HCT116 (cell line): ENCODE measurements around the gene RELCH. TPM values are rescaled to one million over a fixed set of nuclear protein-coding genes. Genes with fewer than 3 reads are reported as not detected.

Experiments
- ATAC-seq: fragments of 200-7000 bp; cut with Tn5 transposase; 2 replicates; pipeline ENCODE4 v1.9.1; 2020; ENCODE audit warnings: mild to moderate bottlenecking, moderate library complexity
- BruUV-seq: library from RNA; stranded (reverse); fragments of 400-500 nt; replicated peaks from 2 replicates; lab custom pipeline; 2021; lab: Mats Ljungman, UMichigan
- CTCF ChIA-PET: fragments of 300-600 bp; sonication (Branson Sonifier 250); formaldehyde crosslinking; loops from one replicate; lab custom pipeline; 2021; ENCODE audit warnings: antibody characterized with exemption; lab: Charles Lee
- POLR2A ChIA-PET: fragments of 300-600, 350-600 bp; sonication (Branson Sonifier 250); formaldehyde crosslinking; loops from one replicate; lab custom pipeline; 2021; ENCODE audit warnings: antibody characterized with exemption; lab: Charles Lee
- RAD21 ChIA-PET, 2 experiments: fragments of 300-600 bp; sonication (Branson Sonifier 250); formaldehyde crosslinking; loops; one replicate each; lab custom pipeline; 2023; ENCODE audit warnings: low total read pairs in 2 of 2; ENCODE audit not compliant: uncharacterized antibody in 2 of 2, unreplicated experiment in 2 of 2, low non-redundant PET in 1 of 2; lab: Charles Lee
- DNase-seq: peaks from one replicate; pipeline ENCODE4 v3.0.0-alpha.2; 2010; ENCODE audit warnings: low read depth, low spot score
- H2AFZ ChIP-seq: fragments of 200-600 bp; shearing (Covaris generic), sonication (generic); 2 replicates; pipeline ENCODE4 v1.6.1; 2017; ENCODE audit warnings: low read depth, mixed run types, mixed read lengths, antibody characterized with exemption, low read length; ENCODE audit not compliant: poor library complexity, severe bottlenecking
- H3K27ac ChIP-seq: 2 replicates; pipeline ENCODE4 v1.5.1; 2012; ENCODE audit warnings: low read depth, low read length
- H3K27me3 ChIP-seq: fragments of 200-600 bp; sonication (generic); 2 replicates; pipeline ENCODE4 v1.6.1; 2016; ENCODE audit warnings: mixed run types, low read length, mixed read lengths; ENCODE audit not compliant: insufficient read depth
- H3K36me3 ChIP-seq, 2 experiments: fragments of 200-500 bp in 1 of 2; fragments of 200-600 bp in 1 of 2; sonication (Bioruptor generic) in 1 of 2; sonication (generic) in 1 of 2; 2 replicates each; pipeline versions ENCODE4 v1.5.1 to v1.6.1; 2014 to 2016; ENCODE audit warnings: low read length in 2 of 2, inconsistent platforms in 1 of 2, mixed read lengths in 1 of 2, mixed run types in 1 of 2; ENCODE audit not compliant: insufficient read depth in 2 of 2, control insufficient read depth in 1 of 2
- H3K4me1 ChIP-seq, 2 experiments: fragments of 200-600 bp in 1 of 2; sonication (generic) in 1 of 2; 2 replicates each; pipeline versions ENCODE4 v1.5.1 to v1.6.1; 2012 to 2017; ENCODE audit warnings: low read length in 2 of 2, inconsistent platforms in 1 of 2, mild to moderate bottlenecking in 1 of 2, mixed read lengths in 1 of 2, mixed run types in 1 of 2, moderate library complexity in 1 of 2; ENCODE audit not compliant: insufficient read depth in 2 of 2, control insufficient read depth in 1 of 2
- H3K4me2 ChIP-seq: fragments of 200-600 bp; sonication (generic); 2 replicates; pipeline ENCODE4 v1.6.1; 2017; ENCODE audit warnings: mixed run types, low read length, mixed read lengths
- H3K4me3 ChIP-seq, 2 experiments: fragments of 200-600 bp in 1 of 2; sonication (generic) in 1 of 2; replicated peaks in 1 of 2; 2 replicates each; pipeline ENCODE4 v1.5.1; 2011 to 2016; ENCODE audit warnings: low read length in 2 of 2, control low read depth in 1 of 2, low read depth in 1 of 2, mild to moderate bottlenecking in 1 of 2, mixed read lengths in 1 of 2, mixed run types in 1 of 2
- H3K79me2 ChIP-seq: fragments of 200-600 bp; sonication (generic); 2 replicates; pipeline ENCODE4 v1.6.1; 2017; ENCODE audit warnings: mild to moderate bottlenecking, mixed run types, low read length, moderate library complexity, mixed read lengths; ENCODE audit not compliant: insufficient read depth
- H3K9ac ChIP-seq: fragments of 200-600 bp; sonication (generic); 2 replicates; pipeline ENCODE4 v1.6.1; 2016; ENCODE audit warnings: low read length, mixed read lengths
- H3K9me2 ChIP-seq: fragments of 200-600 bp; sonication (generic), shearing (Covaris generic); 2 replicates; pipeline ENCODE4 v1.6.1; 2017; ENCODE audit warnings: mixed run types, mild to moderate bottlenecking, moderate library complexity; ENCODE audit not compliant: insufficient read depth
- H3K9me3 ChIP-seq, 2 experiments: fragments of 200-500 bp in 1 of 2; fragments of 200-600 bp in 1 of 2; sonication (Bioruptor generic) in 1 of 2; sonication (generic) in 1 of 2; 2 replicates each; pipeline ENCODE4 v1.6.1; 2014 to 2017; ENCODE audit warnings: low read length in 2 of 2, mixed read lengths in 2 of 2, inconsistent platforms in 1 of 2, low read depth in 1 of 2, mild to moderate bottlenecking in 1 of 2, mixed run types in 1 of 2, moderate library complexity in 1 of 2; ENCODE audit not compliant: control insufficient read depth in 1 of 2, insufficient read depth in 1 of 2
- H4K20me1 ChIP-seq: fragments of 200-600 bp; sonication (generic), shearing (Covaris generic); 2 replicates; pipeline ENCODE4 v1.6.1; 2017; ENCODE audit warnings: mixed run types, mild to moderate bottlenecking, moderate library complexity; ENCODE audit not compliant: insufficient read depth
- CBX3 ChIP-seq: IDR thresholded peaks from 2 replicates; pipeline ENCODE4 v1.6.1; 2012; ENCODE audit warnings: low read depth
- CEBPB ChIP-seq: IDR thresholded peaks from 2 replicates; pipeline ENCODE4 v1.6.1; 2012; ENCODE audit warnings: low read depth
- CTCF ChIP-seq, 3 experiments: fragments of 200-600 bp in 1 of 3; sonication (generic) in 1 of 3; IDR thresholded peaks in 2 of 3; conservative IDR thresholded peaks in 1 of 3; 2 replicates each; pipeline ENCODE4 v1.5.1; 2012 to 2017; ENCODE audit warnings: low read depth in 2 of 3, low read length in 2 of 3, antibody characterized with exemption in 1 of 3, borderline replicate concordance in 1 of 3, control low read depth in 1 of 3, mild to moderate bottlenecking in 1 of 3, mixed read lengths in 1 of 3, mixed run types in 1 of 3, moderate library complexity in 1 of 3; ENCODE audit not compliant: insufficient read depth in 1 of 3
- EGR1 ChIP-seq: IDR thresholded peaks from 2 replicates; pipeline ENCODE4 v1.6.1; 2012; ENCODE audit warnings: low read depth
- ELF1 ChIP-seq: IDR thresholded peaks from 2 replicates; pipeline ENCODE4 v1.6.1; 2012; ENCODE audit warnings: low read depth, borderline replicate concordance
- EZH2 ChIP-seq: fragments of 200-600 bp; sonication (generic); IDR thresholded peaks from 2 replicates; pipeline ENCODE4 v1.6.1; 2017; ENCODE audit warnings: antibody characterized with exemption, mixed run types
- EZH2phosphoT487 ChIP-seq: fragments of 200-600 bp; IDR thresholded peaks from 2 replicates; pipeline ENCODE4 v1.6.1; 2018; ENCODE audit warnings: antibody characterized with exemption, borderline replicate concordance
- JUND ChIP-seq: IDR thresholded peaks from 2 replicates; pipeline ENCODE4 v1.6.1; 2012
- POLR2A ChIP-seq: IDR thresholded peaks from 2 replicates; pipeline ENCODE4 v1.7.0; 2011; ENCODE audit warnings: borderline replicate concordance; ENCODE audit not compliant: insufficient read depth, insufficient read length; ENCODE audit errors: extremely low read depth
- POLR2AphosphoS5 ChIP-seq: IDR thresholded peaks from 2 replicates; pipeline ENCODE4 v1.6.1; 2011; ENCODE audit warnings: mild to moderate bottlenecking, low read depth, low read length, moderate library complexity
- RAD21 ChIP-seq: IDR thresholded peaks from 2 replicates; pipeline ENCODE4 v1.6.1; 2012; ENCODE audit warnings: low read depth, mild to moderate bottlenecking
- SIN3A ChIP-seq: IDR thresholded peaks from 2 replicates; pipeline ENCODE4 v1.6.1; 2012; ENCODE audit warnings: low read depth
- SP1 ChIP-seq: IDR thresholded peaks from 2 replicates; pipeline ENCODE4 v1.6.1; 2012; ENCODE audit warnings: low read depth
- SRF ChIP-seq: IDR thresholded peaks from 2 replicates; pipeline ENCODE4 v1.6.1; 2012; ENCODE audit warnings: low read depth
- TCF7L2 ChIP-seq: IDR thresholded peaks from 2 replicates; pipeline ENCODE4 v1.7.0; 2011; ENCODE audit warnings: borderline replicate concordance, inconsistent platforms; ENCODE audit not compliant: insufficient read depth, insufficient read length; ENCODE audit errors: extremely low read depth
- YY1 ChIP-seq: IDR thresholded peaks from 2 replicates; pipeline ENCODE4 v1.6.1; 2011; ENCODE audit warnings: low read length, low read depth, moderate library complexity, mild to moderate bottlenecking; ENCODE audit not compliant: insufficient replicate concordance; ENCODE audit errors: extremely low read depth
- ZFX ChIP-seq: fragments of 450-650 bp; IDR thresholded peaks from 2 replicates; pipeline ENCODE4 v1.6.1; 2017
- ZNF274 ChIP-seq: fragments of 200-500 bp; sonication (Bioruptor generic); IDR thresholded peaks from 2 replicates; pipeline ENCODE4 v1.6.1; 2014; ENCODE audit warnings: mild to moderate bottlenecking, low read depth, low read length, inconsistent platforms
- intact Hi-C: fragments of 100-400 bp; cut with micrococcal nuclease; formaldehyde crosslinking; loops from 2 replicates; pipeline ENCODE4 v1.10.0; 2022
- total RNA-seq: library from RNA; stranded (reverse); gene quantifications from one replicate; pipeline ENCODE4 v1.2.1, GENCODE V29; 2021; ENCODE audit not compliant: unreplicated experiment
- TF ChIP-seq, protein P1 (sequence below): IDR thresholded peaks from 2 replicates; pipeline ENCODE4 v1.6.1; 2012; ENCODE audit warnings: low read depth
- TF ChIP-seq, protein P2 (sequence below): IDR thresholded peaks from 2 replicates; pipeline ENCODE4 v1.6.1; 2011; ENCODE audit warnings: mild to moderate bottlenecking, low read length, moderate library complexity; ENCODE audit not compliant: insufficient replicate concordance; ENCODE audit errors: extremely low read depth

Gene RELCH
- total RNA-seq, 1 experiment from 2014 or later: 17.4 TPM

GRCh38 chr18:62338446-62339105 is 151.5 kb downstream of the RELCH start:
- RAD21 ChIA-PET: no interaction called here
- CTCF ChIA-PET: interaction anchor here (1.3 kb wide), 1 partner anchor 21 kb away, joined by 3 read pairs; no protein-coding TSS in a partner anchor

More at GRCh38 chr18:62338446-62339105, 151.5 kb downstream of the RELCH start:
- no TSS peak for BruUV-seq
- Histone ChIP-seq H3K4me2 (no peak overlapping the region), H3K4me3 (no peak overlapping the region), H3K4me1 (peaks cover 9 to 15% of the 10 kb centered on the region in 2 experiments), H4K20me1 (no peaks in the 10 kb centered on the region), H3K27me3 (no peaks in the 10 kb centered on the region), H2AFZ (no peak overlapping the region), H3K9me3 (no peaks in the 10 kb centered on the region), H3K36me3 (no peaks in the 10 kb centered on the region), H3K9ac (no peak overlapping the region), H3K27ac (no peak overlapping the region), H3K9me2 (no peaks in the 10 kb centered on the region), H3K79me2 (no peaks in the 10 kb centered on the region)
- ATAC-seq: no peak
- POLR2A ChIA-PET: no interaction called here
- intact Hi-C loops: no loop called here
- TF ChIP-seq EZH2phosphoT487 (no peak), POLR2A (no peak), TCF7L2 (no peak), EZH2 (no peak), RAD21 (no peak), SRF (no peak), CBX3 (no peak), ELF1 (no peak), ZNF274 (no peak), JUND (no peak), CEBPB (no peak), SIN3A (no peak), EGR1 (no peak), POLR2AphosphoS5 (no peak), ZFX (no peak), SP1 (no peak), YY1 (no peak), CTCF (IDR thresholded peaks at IDR 0.05 in 2 of 3, conservative IDR thresholded peaks at IDR 0.05 in 1 of 3; ENCODE audit: borderline replicate concordance in 1 of 3, insufficient read depth in 1 of 3, low read depth in 2 of 3, low read length in 2 of 3) (no peak)
- TF ChIP-seq, protein P1, sequence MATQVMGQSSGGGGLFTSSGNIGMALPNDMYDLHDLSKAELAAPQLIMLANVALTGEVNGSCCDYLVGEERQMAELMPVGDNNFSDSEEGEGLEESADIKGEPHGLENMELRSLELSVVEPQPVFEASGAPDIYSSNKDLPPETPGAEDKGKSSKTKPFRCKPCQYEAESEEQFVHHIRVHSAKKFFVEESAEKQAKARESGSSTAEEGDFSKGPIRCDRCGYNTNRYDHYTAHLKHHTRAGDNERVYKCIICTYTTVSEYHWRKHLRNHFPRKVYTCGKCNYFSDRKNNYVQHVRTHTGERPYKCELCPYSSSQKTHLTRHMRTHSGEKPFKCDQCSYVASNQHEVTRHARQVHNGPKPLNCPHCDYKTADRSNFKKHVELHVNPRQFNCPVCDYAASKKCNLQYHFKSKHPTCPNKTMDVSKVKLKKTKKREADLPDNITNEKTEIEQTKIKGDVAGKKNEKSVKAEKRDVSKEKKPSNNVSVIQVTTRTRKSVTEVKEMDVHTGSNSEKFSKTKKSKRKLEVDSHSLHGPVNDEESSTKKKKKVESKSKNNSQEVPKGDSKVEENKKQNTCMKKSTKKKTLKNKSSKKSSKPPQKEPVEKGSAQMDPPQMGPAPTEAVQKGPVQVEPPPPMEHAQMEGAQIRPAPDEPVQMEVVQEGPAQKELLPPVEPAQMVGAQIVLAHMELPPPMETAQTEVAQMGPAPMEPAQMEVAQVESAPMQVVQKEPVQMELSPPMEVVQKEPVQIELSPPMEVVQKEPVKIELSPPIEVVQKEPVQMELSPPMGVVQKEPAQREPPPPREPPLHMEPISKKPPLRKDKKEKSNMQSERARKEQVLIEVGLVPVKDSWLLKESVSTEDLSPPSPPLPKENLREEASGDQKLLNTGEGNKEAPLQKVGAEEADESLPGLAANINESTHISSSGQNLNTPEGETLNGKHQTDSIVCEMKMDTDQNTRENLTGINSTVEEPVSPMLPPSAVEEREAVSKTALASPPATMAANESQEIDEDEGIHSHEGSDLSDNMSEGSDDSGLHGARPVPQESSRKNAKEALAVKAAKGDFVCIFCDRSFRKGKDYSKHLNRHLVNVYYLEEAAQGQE: no peak
- TF ChIP-seq, protein P2, sequence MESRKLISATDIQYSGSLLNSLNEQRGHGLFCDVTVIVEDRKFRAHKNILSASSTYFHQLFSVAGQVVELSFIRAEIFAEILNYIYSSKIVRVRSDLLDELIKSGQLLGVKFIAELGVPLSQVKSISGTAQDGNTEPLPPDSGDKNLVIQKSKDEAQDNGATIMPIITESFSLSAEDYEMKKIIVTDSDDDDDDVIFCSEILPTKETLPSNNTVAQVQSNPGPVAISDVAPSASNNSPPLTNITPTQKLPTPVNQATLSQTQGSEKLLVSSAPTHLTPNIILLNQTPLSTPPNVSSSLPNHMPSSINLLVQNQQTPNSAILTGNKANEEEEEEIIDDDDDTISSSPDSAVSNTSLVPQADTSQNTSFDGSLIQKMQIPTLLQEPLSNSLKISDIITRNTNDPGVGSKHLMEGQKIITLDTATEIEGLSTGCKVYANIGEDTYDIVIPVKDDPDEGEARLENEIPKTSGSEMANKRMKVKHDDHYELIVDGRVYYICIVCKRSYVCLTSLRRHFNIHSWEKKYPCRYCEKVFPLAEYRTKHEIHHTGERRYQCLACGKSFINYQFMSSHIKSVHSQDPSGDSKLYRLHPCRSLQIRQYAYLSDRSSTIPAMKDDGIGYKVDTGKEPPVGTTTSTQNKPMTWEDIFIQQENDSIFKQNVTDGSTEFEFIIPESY: no peak
- DNase-seq: no peak
